ENCODE data around the gene GALNT3. TPM values are rescaled to one million over a fixed set of nuclear protein-coding genes. Genes with fewer than 3 reads are reported as not detected.
A peak's percentile ranks its signal among the peaks of the same experiment; 100 is the strongest.

The GALNT3 gene
- total and polyA plus RNA-seq, 2 experiments from 2014 or later = 0.40 to 1.1 TPM

- 99 to 100% methylated on average over 2 of the region's 2 CpGs for WGBS, 2 experiments (ENCODE audit: low coverage in 1 of 2, low lambda C conversion rate in 2 of 2, missing lambda C conversion rate in 2 of 2)
- H3K36me3 ChIP-seq (ENCODE audit: low read depth) = no peaks in the 10 kb centered on the region
- H2AFZ ChIP-seq = no peak overlapping the region
- in situ Hi-C loops (cut with MboI) = no loop called here
- H3K4me2 ChIP-seq (ENCODE audit: unreplicated experiment) = no peak overlapping the region
- H3K4me3 ChIP-seq = no peak overlapping the region
- no peak overlapping the region for H3K9ac ChIP-seq
- no peaks in the 10 kb centered on the region for H3K79me2 ChIP-seq (ENCODE audit: insufficient read depth)
- no peaks in the 10 kb centered on the region for H3F3A ChIP-seq (ENCODE audit: insufficient read depth)
- H3K27me3 ChIP-seq (replicated peaks; ENCODE audit: insufficient read depth) = no peaks in the 10 kb centered on the region; the same call in 1 of the 2 replicates
- TF ChIP-seq EZH2 (IDR thresholded peaks at IDR 0.05; ENCODE audit: insufficient read depth, poor library complexity, severe bottlenecking) (no peak), EZH2phosphoT487 (IDR thresholded peaks at IDR 0.05; ENCODE audit: insufficient read depth, low read depth) (no peak)
- no peak overlapping the region for H3K27ac ChIP-seq
- no peak for DNase-seq
- H3K9me2 ChIP-seq (ENCODE audit: insufficient read depth) = no peaks in the 10 kb centered on the region
- no peaks in the 10 kb centered on the region for H3K9me3 ChIP-seq (ENCODE audit: low read depth)
- H3K4me1 ChIP-seq (ENCODE audit: insufficient read depth) = no peaks in the 10 kb centered on the region
- no peaks in the 10 kb centered on the region for H4K20me1 ChIP-seq (ENCODE audit: insufficient read depth)
These were observed 94.1 kb downstream of the GALNT3 start for GRCh38 chr2:165699946-165700345.

- Histone ChIP-seq H3K79me2 (ENCODE audit: insufficient read depth) (no peaks in the 10 kb centered on the region), H3K27ac (no peak overlapping the region), H2AFZ (no peak overlapping the region), H3K9ac (no peak overlapping the region), H4K20me1 (ENCODE audit: insufficient read depth) (no peaks in the 10 kb centered on the region), H3F3A (ENCODE audit: insufficient read depth) (no peaks in the 10 kb centered on the region), H3K4me1 (ENCODE audit: insufficient read depth) (no peaks in the 10 kb centered on the region), H3K27me3 (replicated peaks; ENCODE audit: insufficient read depth) (no peaks in the 10 kb centered on the region; the same call in 1 of the 2 replicates), H3K4me3 (no peak overlapping the region), H3K36me3 (ENCODE audit: low read depth) (no peaks in the 10 kb centered on the region), H3K4me2 (ENCODE audit: unreplicated experiment) (no peak overlapping the region), H3K9me2 (ENCODE audit: insufficient read depth) (no peaks in the 10 kb centered on the region), H3K9me3 (ENCODE audit: low read depth) (no peaks in the 10 kb centered on the region)
- in situ Hi-C loops (cut with MboI) = no loop called here
- TF ChIP-seq EZH2 (IDR thresholded peaks at IDR 0.05; ENCODE audit: insufficient read depth, poor library complexity, severe bottlenecking) = no peak
- no peak for TF ChIP-seq EZH2phosphoT487 (IDR thresholded peaks at IDR 0.05; ENCODE audit: insufficient read depth, low read depth)
- WGBS, 2 experiments (ENCODE audit: low coverage in 1 of 2, low lambda C conversion rate in 2 of 2, missing lambda C conversion rate in 2 of 2) = 0% methylated on average over 4 of the region's 4 CpGs
- DNase-seq = peak; percentile 69
These were observed 95.6 kb downstream of the GALNT3 start for GRCh38 chr2:165698444-165698884.

GRCh38 chr2:165697748-165698443 is 96.2 kb downstream of the GALNT3 start:
- no peaks in the 10 kb centered on the region for H3K9me2 ChIP-seq (ENCODE audit: insufficient read depth)
- H3K9ac ChIP-seq = no peak overlapping the region
- no peaks in the 10 kb centered on the region for H3K79me2 ChIP-seq (ENCODE audit: insufficient read depth)
- 83 to 90% methylated on average over 4 of the region's 4 CpGs for WGBS, 2 experiments (ENCODE audit: low coverage in 1 of 2, low lambda C conversion rate in 2 of 2, missing lambda C conversion rate in 2 of 2)
- H4K20me1 ChIP-seq (ENCODE audit: insufficient read depth) = no peaks in the 10 kb centered on the region
- H3K27me3 ChIP-seq (replicated peaks; ENCODE audit: insufficient read depth) = no peaks in the 10 kb centered on the region; the same call in 1 of the 2 replicates
- no peak overlapping the region for H3K27ac ChIP-seq
- H3K4me1 ChIP-seq (ENCODE audit: insufficient read depth) = no peaks in the 10 kb centered on the region
- in situ Hi-C loops (cut with MboI) = no loop called here
- H3K4me2 ChIP-seq (ENCODE audit: unreplicated experiment) = no peak overlapping the region
- H3K36me3 ChIP-seq (ENCODE audit: low read depth) = no peaks in the 10 kb centered on the region
- no peak overlapping the region for H3K4me3 ChIP-seq
- no peaks in the 10 kb centered on the region for H3F3A ChIP-seq (ENCODE audit: insufficient read depth)
- DNase-seq = no peak
- TF ChIP-seq EZH2 (IDR thresholded peaks at IDR 0.05; ENCODE audit: insufficient read depth, poor library complexity, severe bottlenecking) (no peak), EZH2phosphoT487 (IDR thresholded peaks at IDR 0.05; ENCODE audit: insufficient read depth, low read depth) (no peak)
- H3K9me3 ChIP-seq (ENCODE audit: low read depth) = no peaks in the 10 kb centered on the region
- no peak overlapping the region for H2AFZ ChIP-seq

Other genes with a start within 250 kb of the GALNT3 start
- 14.9 and 15.3 TPM in 2 replicates for gene TTC21B, start 159.5 kb upstream of the GALNT3 start, total RNA-seq (2014; rRNA removed; shearing (Covaris generic))
- 6.6 and 7.6 TPM in 2 replicates for gene TTC21B, start 159.5 kb upstream of the GALNT3 start, polyA plus RNA-seq (2016; fragmentation: Nextera tagmentation; extraction: Ambion mirVana)